GM23248 (cell line): ENCODE measurements around the gene TCF4. TPM values are rescaled to one million over a fixed set of nuclear protein-coding genes. Genes with fewer than 3 reads are reported as not detected.

Source experiments
- DNase-seq: peaks from one replicate; pipeline ENCODE4 v3.0.0-alpha.2; 2015
- H2AFZ ChIP-seq: fragments of 200-600 bp; sonication (generic); 2 replicates; pipeline ENCODE4 v1.6.1; 2016; ENCODE audit warnings: antibody characterized with exemption
- H3F3A ChIP-seq: fragments of 200-600 bp; sonication (generic); 2 replicates; pipeline ENCODE4 v1.6.1; 2016; ENCODE audit warnings: mild to moderate bottlenecking, antibody characterized with exemption, mixed run types; ENCODE audit not compliant: insufficient read depth
- H3K27ac ChIP-seq: fragments of 200-600 bp; sonication (generic); 2 replicates; pipeline ENCODE4 v1.5.1; 2016; ENCODE audit warnings: mild to moderate bottlenecking
- H3K27me3 ChIP-seq: fragments of 200-600 bp; sonication (generic); replicated peaks from 2 replicates; pipeline ENCODE4 v1.6.1; 2016; ENCODE audit warnings: mild to moderate bottlenecking; ENCODE audit not compliant: insufficient read depth
- H3K36me3 ChIP-seq: fragments of 200-600 bp; sonication (generic); 2 replicates; pipeline ENCODE4 v1.6.1; 2016; ENCODE audit warnings: low read depth, mild to moderate bottlenecking
- H3K4me1 ChIP-seq: fragments of 200-600 bp; sonication (generic); 2 replicates; pipeline ENCODE4 v1.6.1; 2016; ENCODE audit warnings: mild to moderate bottlenecking; ENCODE audit not compliant: insufficient read depth
- H3K4me2 ChIP-seq: fragments of 200-600 bp; sonication (generic); one replicate; pipeline ENCODE4 v1.6.1; 2016; ENCODE audit warnings: mild to moderate bottlenecking; ENCODE audit not compliant: unreplicated experiment
- H3K4me3 ChIP-seq: fragments of 200-600 bp; sonication (generic); 2 replicates; pipeline ENCODE4 v1.5.1; 2016; ENCODE audit warnings: mild to moderate bottlenecking
- H3K79me2 ChIP-seq: fragments of 200-600 bp; sonication (generic); 2 replicates; pipeline ENCODE4 v1.6.1; 2016; ENCODE audit warnings: mild to moderate bottlenecking; ENCODE audit not compliant: insufficient read depth
- H3K9ac ChIP-seq: fragments of 200-600 bp; sonication (generic); 2 replicates; pipeline ENCODE4 v1.6.1; 2016; ENCODE audit warnings: mild to moderate bottlenecking
- H3K9me2 ChIP-seq: fragments of 200-600 bp; sonication (generic); 2 replicates; pipeline ENCODE4 v1.6.1; 2016; ENCODE audit warnings: mixed run types, mild to moderate bottlenecking, moderate library complexity; ENCODE audit not compliant: insufficient read depth
- H3K9me3 ChIP-seq: fragments of 200-600 bp; sonication (generic); one replicate; pipeline ENCODE4 v1.6.1; 2017; ENCODE audit warnings: low read depth
- H4K20me1 ChIP-seq: fragments of 200-600 bp; sonication (generic); 2 replicates; pipeline ENCODE4 v1.6.0; 2016; ENCODE audit not compliant: insufficient read depth
- EZH2 ChIP-seq: fragments of 200-600 bp; sonication (generic); IDR thresholded peaks from 2 replicates; pipeline ENCODE4 v1.6.1; 2018; ENCODE audit warnings: antibody characterized with exemption, mild to moderate bottlenecking; ENCODE audit not compliant: insufficient read depth, poor library complexity, severe bottlenecking
- EZH2phosphoT487 ChIP-seq: fragments of 200-600 bp; sonication (generic); IDR thresholded peaks from 2 replicates; pipeline ENCODE4 v1.6.1; 2018; ENCODE audit warnings: antibody characterized with exemption, moderate library complexity, mild to moderate bottlenecking, low read depth; ENCODE audit not compliant: insufficient read depth
- WGBS, 2 experiments: methylation state at CpG; one replicate each; pipeline ENCODE4 v1.1.6; 2015 to 2017; ENCODE audit warnings: low lambda C conversion rate in 2 of 2, low coverage in 1 of 2; ENCODE audit errors: missing lambda C conversion rate in 2 of 2; 5-methylcytosine and 5-hydroxymethylcytosine counted together
- in situ Hi-C: fragments of 300-500 bp; cut with MboI; formaldehyde crosslinking; loops from 2 replicates; pipeline ENCODE4 v1.15.0; 2020
- polyA plus RNA-seq: library from polyadenylated mRNA; unstranded; fragments of >200 nt; fragmentation: Nextera tagmentation; extraction: Ambion mirVana; gene quantifications from 2 replicates; pipeline ENCODE4 v1.2.1, GENCODE V29; 2016
- total RNA-seq: library from RNA; depleted of rRNA; stranded (reverse); fragments of >200 nt; shearing (Covaris generic); gene quantifications from 2 replicates; pipeline ENCODE4 v1.2.3, GENCODE V29; 2014

Gene TCF4
- total and polyA plus RNA-seq, 2 experiments from 2014 or later: 54.5 to 59.3 TPM

GRCh38 chr18:55419947-55420664, 167.9 kb downstream of the TCF4 start:
- peak overlapping the region; percentile 79 for H3K4me3 ChIP-seq
- 1% methylated on average over 7 of the region's 7 CpGs for WGBS, 2 experiments
- H3K9me3 ChIP-seq: no peaks in the 10 kb centered on the region
- H3K9me2 ChIP-seq: no peaks in the 10 kb centered on the region
- peaks cover 98% of the 10 kb centered on the region for H3K79me2 ChIP-seq
- H4K20me1 ChIP-seq: no peaks in the 10 kb centered on the region
- H2AFZ ChIP-seq: peak overlapping the region; percentile 78
- peak; percentile 65 for DNase-seq
- H3K27me3 ChIP-seq: no peaks in the 10 kb centered on the region
- peaks cover 14% of the 10 kb centered on the region for H3F3A ChIP-seq
- peak overlapping the region; percentile 59 for H3K27ac ChIP-seq
- peak overlapping the region; percentile 80 for H3K9ac ChIP-seq
- peaks cover 50% of the 10 kb centered on the region for H3K4me1 ChIP-seq
- H3K36me3 ChIP-seq: no peaks in the 10 kb centered on the region
- in situ Hi-C loops: loop anchor here (5.0 to 25.0 kb wide), 4 partner anchors 162 to 1142 kb away; no protein-coding TSS in a partner anchor
- TF ChIP-seq EZH2phosphoT487: no peak
- no peak for TF ChIP-seq EZH2
- H3K4me2 ChIP-seq: peak overlapping the region; percentile 97

GRCh38 chr18:55419132-55419946, 168.7 kb downstream of the TCF4 start:
- no peaks in the 10 kb centered on the region for H4K20me1 ChIP-seq
- DNase-seq: peak; percentile 36
- H3F3A ChIP-seq: peaks cover 21% of the 10 kb centered on the region
- no peaks in the 10 kb centered on the region for H3K9me3 ChIP-seq
- TF ChIP-seq EZH2phosphoT487 (no peak), EZH2 (no peak)
- H3K4me3 ChIP-seq: peak overlapping the region; percentile 79
- H3K27me3 ChIP-seq: no peaks in the 10 kb centered on the region
- H3K9ac ChIP-seq: peak overlapping the region; percentile 80
- H3K4me1 ChIP-seq: peaks cover 58% of the 10 kb centered on the region
- 9 to 20% methylated on average over 5 of the region's 5 CpGs for WGBS, 2 experiments
- H3K36me3 ChIP-seq: no peaks in the 10 kb centered on the region
- in situ Hi-C loops: loop anchor here (5.0 to 25.0 kb wide), 4 partner anchors 163 to 1143 kb away; no protein-coding TSS in a partner anchor
- no peaks in the 10 kb centered on the region for H3K9me2 ChIP-seq
- H2AFZ ChIP-seq: peak overlapping the region; percentile 78
- peak overlapping the region; percentile 59 for H3K27ac ChIP-seq
- peaks cover 98% of the 10 kb centered on the region for H3K79me2 ChIP-seq
- peak overlapping the region; percentile 97 for H3K4me2 ChIP-seq

- in situ Hi-C loops: loop anchor here (5.0 to 25.0 kb wide), 4 partner anchors 164 to 1144 kb away; no protein-coding TSS in a partner anchor
- no peak overlapping the region for H3K4me3 ChIP-seq
- no peak overlapping the region for H3K4me2 ChIP-seq
- no peak overlapping the region for H3K9ac ChIP-seq
- H2AFZ ChIP-seq: no peak overlapping the region
- H3K4me1 ChIP-seq: peaks cover 66% of the 10 kb centered on the region
- H3K27me3 ChIP-seq: no peaks in the 10 kb centered on the region
- no peak for TF ChIP-seq EZH2
- TF ChIP-seq EZH2phosphoT487: no peak
- H3K36me3 ChIP-seq: no peaks in the 10 kb centered on the region
- no peaks in the 10 kb centered on the region for H3K9me3 ChIP-seq
- no peak overlapping the region for H3K27ac ChIP-seq
- peaks cover 98% of the 10 kb centered on the region for H3K79me2 ChIP-seq
- peaks cover 30% of the 10 kb centered on the region for H3F3A ChIP-seq
- no peak for DNase-seq
- no peaks in the 10 kb centered on the region for H3K9me2 ChIP-seq
- H4K20me1 ChIP-seq: no peaks in the 10 kb centered on the region
These were observed 169.6 kb downstream of the TCF4 start for GRCh38 chr18:55418439-55418838.

- 37 to 40% methylated on average over 6 of the region's 6 CpGs for WGBS, 2 experiments
These were observed 171.2 kb downstream of the TCF4 start for GRCh38 chr18:55416791-55417190.

More at GRCh38 chr18:55416791-55417190, 171.2 kb downstream of the TCF4 start:
- H3K4me3 ChIP-seq: no peak overlapping the region
- TF ChIP-seq EZH2phosphoT487: no peak
- no peak for TF ChIP-seq EZH2
- no peaks in the 10 kb centered on the region for H3K9me3 ChIP-seq
- H4K20me1 ChIP-seq: no peaks in the 10 kb centered on the region
- peak overlapping the region; percentile 42 for H2AFZ ChIP-seq
- H3K4me2 ChIP-seq: peak overlapping the region; percentile 41
- no peak overlapping the region for H3K27ac ChIP-seq
- H3K36me3 ChIP-seq: no peaks in the 10 kb centered on the region
- H3F3A ChIP-seq: peaks cover 42% of the 10 kb centered on the region
- peaks cover 75% of the 10 kb centered on the region for H3K4me1 ChIP-seq
- no peaks in the 10 kb centered on the region for H3K9me2 ChIP-seq
- in situ Hi-C loops: loop anchor here (5.0 to 25.0 kb wide), 4 partner anchors 166 to 1146 kb away; no protein-coding TSS in a partner anchor
- no peak for DNase-seq
- H3K27me3 ChIP-seq: no peaks in the 10 kb centered on the region
- H3K79me2 ChIP-seq: peaks cover 99% of the 10 kb centered on the region
- no peak overlapping the region for H3K9ac ChIP-seq
